HG03280 (cell line): Measurements from ENCODE around the gene PIK3CD.

Experiments used
- ATAC-seq: cut with Tn5 transposase; IDR thresholded peaks from one replicate; pipeline ENCODE4 v1.9.1; 2021; ENCODE audit warnings: mild to moderate bottlenecking, moderate library complexity; ENCODE audit not compliant: unreplicated experiment

PIK3CD gene

GRCh38 chr1:9651565-9652378, at the start of gene PIK3CD:
Gene PIK3CD (plus strand): TSS chr1:9651731. CDS start chr1:9710456, 58,725 bp downstream.
- ATAC-seq: peak; percentile 39

- ATAC-seq: no peak
Observed at GRCh38 chr1:9601942-9602793, 49.4 kb upstream of the PIK3CD start.

GRCh38 chr1:9602794-9603167, 48.8 kb upstream of the PIK3CD start:
- ATAC-seq: no peak

- no peak for ATAC-seq
Observed at GRCh38 chr1:9603307-9603706, 48.2 kb upstream of the PIK3CD start.

- no peak for ATAC-seq
Observed at GRCh38 chr1:9603766-9604753, 47.5 kb upstream of the PIK3CD start.

GRCh38 chr1:9604836-9605235, 46.7 kb upstream of the PIK3CD start:
- no peak for ATAC-seq

GRCh38 chr1:9605946-9606455, 45.5 kb upstream of the PIK3CD start:
- ATAC-seq: no peak

- ATAC-seq: no peak
Observed at GRCh38 chr1:9606458-9606857, 45.1 kb upstream of the PIK3CD start.

- no peak for ATAC-seq
Observed at GRCh38 chr1:9606948-9607347, 44.6 kb upstream of the PIK3CD start.

- ATAC-seq: no peak
Observed at GRCh38 chr1:9607352-9607751, 44.2 kb upstream of the PIK3CD start.

GRCh38 chr1:9609998-9610397, 41.5 kb upstream of the PIK3CD start:
- ATAC-seq: no peak

- ATAC-seq: no peak
Observed at GRCh38 chr1:9610548-9610947, 41.0 kb upstream of the PIK3CD start.

GRCh38 chr1:9611716-9612115, 39.8 kb upstream of the PIK3CD start:
- ATAC-seq: no peak

- ATAC-seq: no peak
Observed at GRCh38 chr1:9612162-9612845, 39.2 kb upstream of the PIK3CD start.

- no peak for ATAC-seq
Observed at GRCh38 chr1:9612871-9613624, 38.5 kb upstream of the PIK3CD start.

GRCh38 chr1:9613625-9614299, 37.8 kb upstream of the PIK3CD start:
- no peak for ATAC-seq

- no peak for ATAC-seq
Observed at GRCh38 chr1:9615316-9616063, 36.0 kb upstream of the PIK3CD start.
